Endodermal cell (in vitro differentiated cells): Measurements from ENCODE around the gene SORL1. TPM values are rescaled to one million over a fixed set of nuclear protein-coding genes. Genes with fewer than 3 reads are reported as not detected.

Source experiments
- DNase-seq: peaks from one replicate; pipeline ENCODE4 v3.0.0-alpha.2; 2017
- H3K27ac ChIP-seq: 2 replicates; pipeline ENCODE4 v1.5.1; 2013; ENCODE audit warnings: mild to moderate bottlenecking, low read depth, low read length, moderate library complexity
- H3K27me3 ChIP-seq: 2 replicates; pipeline ENCODE4 v1.6.1; 2013; ENCODE audit warnings: mild to moderate bottlenecking, low read length, moderate library complexity; ENCODE audit not compliant: insufficient read depth, control insufficient read depth, poor library complexity, severe bottlenecking
- H3K36me3 ChIP-seq: 2 replicates; pipeline ENCODE4 v1.7.0; 2013; ENCODE audit warnings: mild to moderate bottlenecking, low read length, moderate library complexity; ENCODE audit not compliant: control insufficient read depth, insufficient read depth
- H3K4me1 ChIP-seq: one replicate; pipeline ENCODE4 v1.7.0; 2013; ENCODE audit warnings: low read length; ENCODE audit not compliant: control insufficient read depth, insufficient read depth
- H3K4me3 ChIP-seq: 2 replicates; pipeline ENCODE4 v1.5.1; 2013; ENCODE audit warnings: mild to moderate bottlenecking, low read length, moderate library complexity
- H3K9ac ChIP-seq: 2 replicates; pipeline ENCODE4 v1.6.1; 2013; ENCODE audit warnings: mild to moderate bottlenecking, low read length, moderate library complexity; ENCODE audit not compliant: poor library complexity, severe bottlenecking; ENCODE audit errors: extremely low read depth
- H3K9me3 ChIP-seq: 2 replicates; pipeline ENCODE4 v1.6.1; 2013; ENCODE audit warnings: mild to moderate bottlenecking, low read length, moderate library complexity; ENCODE audit not compliant: control insufficient read depth
- H3K27ac Mint-ChIP-seq: 2 replicates; pipeline ENCODE4 v1.8.0; 2020; ENCODE audit warnings: mixed read lengths
- H3K27me3 Mint-ChIP-seq: 2 replicates; pipeline ENCODE4 v1.8.0; 2021; ENCODE audit warnings: mild to moderate bottlenecking, mixed read lengths; ENCODE audit not compliant: insufficient read depth
- H3K36me3 Mint-ChIP-seq: 2 replicates; pipeline ENCODE4 v1.8.0; 2020; ENCODE audit warnings: low read depth, mixed read lengths
- H3K4me1 Mint-ChIP-seq: 2 replicates; pipeline ENCODE4 v1.8.0; 2020; ENCODE audit warnings: mixed read lengths
- H3K4me3 Mint-ChIP-seq: 2 replicates; pipeline ENCODE4 v1.8.0; 2020; ENCODE audit warnings: mild to moderate bottlenecking, moderate library complexity, mixed read lengths
- H3K9me3 Mint-ChIP-seq: 2 replicates; pipeline ENCODE4 v1.8.0; 2020; ENCODE audit warnings: mild to moderate bottlenecking, mixed read lengths
- CTCF ChIP-seq: fragments of 200-600 bp; sonication (generic); conservative IDR thresholded peaks from 2 replicates; pipeline ENCODE4 v1.5.0; 2021; ENCODE audit warnings: antibody characterized with exemption, mild to moderate bottlenecking
- WGBS, 2 experiments: methylation state at CpG; one replicate each; pipeline versions ENCODE4 v1.1.5 to v1.1.7; 2013; ENCODE audit warnings: missing lambda C conversion rate in 2 of 2, mixed read lengths in 1 of 2; ENCODE audit not compliant: insufficient coverage in 1 of 2, insufficient read length in 1 of 2; 5-methylcytosine and 5-hydroxymethylcytosine counted together
- total RNA-seq, 2 donors: library from RNA; stranded (reverse); fragmentation: NEBNext Ultra II Directional in 1 of 2; extraction: Animal tissue kit (Norgen Biotek cat#: 25700) in 1 of 2; gene quantifications; 2 replicates in 1 of 2; 3 replicates in 1 of 2; pipeline ENCODE4 v1.2.1, GENCODE V29; 2021

Gene SORL1
- total RNA-seq, 2 donors from 2014 or later = 56.4 to 57.5 TPM

GRCh38 chr11:121497176-121497998 lies 45.3 kb downstream of the SORL1 start:
- H3K36me3 Mint-ChIP-seq = peaks cover 57% of the 10 kb centered on the region
- peaks cover 31% of the 10 kb centered on the region for H3K4me1 Mint-ChIP-seq
- no peak for DNase-seq
- TF ChIP-seq CTCF = no peak
- Histone ChIP-seq H3K9me3 (peaks cover 19% of the 10 kb centered on the region), H3K9ac (no peak overlapping the region), H3K4me3 (no peak overlapping the region), H3K27ac (no peak overlapping the region), H3K4me1 (no peaks in the 10 kb centered on the region), H3K27me3 (no peaks in the 10 kb centered on the region), H3K36me3 (peaks cover 8% of the 10 kb centered on the region)
- 53 to 67% methylated on average over 3 to 5 of the region's 5 CpGs for WGBS, 2 experiments
- no peak overlapping the region for H3K27ac Mint-ChIP-seq
- H3K4me3 Mint-ChIP-seq = no peak overlapping the region
- no peaks in the 10 kb centered on the region for H3K27me3 Mint-ChIP-seq
- H3K9me3 Mint-ChIP-seq = peaks cover 13% of the 10 kb centered on the region

- no peak overlapping the region for H3K9ac ChIP-seq
- no peaks in the 10 kb centered on the region for H3K4me1 ChIP-seq
- peaks cover 67% of the 10 kb centered on the region for H3K36me3 Mint-ChIP-seq
- H3K36me3 ChIP-seq = peaks cover 8% of the 10 kb centered on the region
- H3K4me3 ChIP-seq = no peak overlapping the region
- H3K27me3 ChIP-seq = no peaks in the 10 kb centered on the region
- H3K27ac ChIP-seq = no peak overlapping the region
- peaks cover 19% of the 10 kb centered on the region for H3K9me3 ChIP-seq
- peaks cover 28% of the 10 kb centered on the region for H3K4me1 Mint-ChIP-seq
- no peak overlapping the region for H3K4me3 Mint-ChIP-seq
- TF ChIP-seq CTCF = no peak
- no peaks in the 10 kb centered on the region for H3K27me3 Mint-ChIP-seq
- no peak overlapping the region for H3K27ac Mint-ChIP-seq
- no peak for DNase-seq
- 75 to 80% methylated on average over 1 to 2 of the region's 2 CpGs for WGBS, 2 experiments
- peaks cover 18% of the 10 kb centered on the region for H3K9me3 Mint-ChIP-seq
These were observed 47.3 kb downstream of the SORL1 start for GRCh38 chr11:121499405-121499804.

- TF ChIP-seq CTCF = no peak
- Histone ChIP-seq H3K9me3 (peaks cover 19% of the 10 kb centered on the region), H3K27me3 (no peaks in the 10 kb centered on the region), H3K4me3 (no peak overlapping the region), H3K9ac (no peak overlapping the region), H3K36me3 (peaks cover 8% of the 10 kb centered on the region), H3K27ac (no peak overlapping the region), H3K4me1 (no peaks in the 10 kb centered on the region)
- WGBS, 2 experiments = 49 to 58% methylated on average over 2 of the region's 2 CpGs
- Mint-ChIP-seq H3K9me3 (peaks cover 26% of the 10 kb centered on the region), H3K27me3 (no peaks in the 10 kb centered on the region), H3K4me1 (peaks cover 23% of the 10 kb centered on the region), H3K4me3 (no peak overlapping the region), H3K36me3 (peaks cover 75% of the 10 kb centered on the region), H3K27ac (no peak overlapping the region)
- DNase-seq = no peak
These were observed 48.2 kb downstream of the SORL1 start for GRCh38 chr11:121500275-121500674.
